Stomach (tissue), 4 donors: ENCODE data around the gene ARL8B.

Source experiments
- EP300 ChIP-seq: sonication (generic); formaldehyde crosslinking; IDR thresholded peaks from one replicate; pipeline ENCODE4 v1.6.1; 2017; ENCODE audit warnings: antibody characterized with exemption
- TF ChIP-seq, protein P1 (sequence below), 7 experiments: fragments of 450-650 bp in 4 of 7; fragments of 200-600 bp in 3 of 7; sonication (generic) in 3 of 7; IDR thresholded peaks; one replicate each; pipeline ENCODE4 v1.5.1; 2016 to 2019; ENCODE audit warnings: antibody characterized with exemption in 7 of 7, control low read depth in 2 of 7, mild to moderate bottlenecking in 1 of 7

DNA sequence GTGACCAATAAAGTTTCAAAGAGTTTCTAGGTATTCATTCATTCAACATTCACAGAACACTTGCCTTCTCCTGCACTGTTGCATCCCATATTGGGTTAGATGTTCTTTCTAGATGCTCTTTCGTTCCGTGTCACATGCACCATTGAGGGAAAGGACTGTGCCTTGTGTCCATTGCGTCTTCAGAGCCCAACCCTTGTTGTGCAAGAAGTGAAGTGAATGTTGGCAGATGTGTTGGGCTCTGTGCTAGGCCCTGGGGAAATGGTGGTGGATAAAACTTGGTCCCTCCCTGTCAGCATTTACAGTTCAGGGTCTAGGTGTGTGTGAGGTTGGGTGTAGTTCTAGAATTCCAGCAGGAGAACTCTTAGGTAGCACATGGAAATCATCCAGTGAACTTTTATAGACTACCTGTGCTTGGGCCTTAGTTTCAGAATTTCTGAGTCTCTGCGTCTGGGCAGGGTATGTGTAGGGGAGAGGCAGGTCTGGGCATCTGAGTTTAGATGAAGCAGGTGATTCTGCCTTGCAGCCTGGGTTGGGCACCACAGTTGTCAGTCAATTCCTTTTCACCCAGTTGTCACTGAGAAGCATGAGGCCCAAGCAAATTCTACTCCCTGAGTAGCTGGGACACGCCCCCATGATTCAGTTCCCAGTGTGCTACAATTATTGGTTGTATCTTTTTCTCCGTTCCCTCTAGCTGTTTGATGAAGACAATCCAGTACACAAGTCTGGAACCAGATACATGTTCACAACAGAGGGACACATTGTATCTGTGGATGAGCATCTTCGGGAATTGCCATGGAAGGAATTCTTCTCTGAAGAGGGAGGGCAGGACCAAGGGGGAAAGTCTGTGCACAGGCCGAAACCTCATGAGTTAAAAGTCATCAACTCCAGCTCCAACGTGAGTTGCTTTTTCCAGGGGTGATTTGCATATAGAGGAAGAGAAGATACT lies 90.8 kb downstream of the ARL8B start:
- TF ChIP-seq, protein P1, sequence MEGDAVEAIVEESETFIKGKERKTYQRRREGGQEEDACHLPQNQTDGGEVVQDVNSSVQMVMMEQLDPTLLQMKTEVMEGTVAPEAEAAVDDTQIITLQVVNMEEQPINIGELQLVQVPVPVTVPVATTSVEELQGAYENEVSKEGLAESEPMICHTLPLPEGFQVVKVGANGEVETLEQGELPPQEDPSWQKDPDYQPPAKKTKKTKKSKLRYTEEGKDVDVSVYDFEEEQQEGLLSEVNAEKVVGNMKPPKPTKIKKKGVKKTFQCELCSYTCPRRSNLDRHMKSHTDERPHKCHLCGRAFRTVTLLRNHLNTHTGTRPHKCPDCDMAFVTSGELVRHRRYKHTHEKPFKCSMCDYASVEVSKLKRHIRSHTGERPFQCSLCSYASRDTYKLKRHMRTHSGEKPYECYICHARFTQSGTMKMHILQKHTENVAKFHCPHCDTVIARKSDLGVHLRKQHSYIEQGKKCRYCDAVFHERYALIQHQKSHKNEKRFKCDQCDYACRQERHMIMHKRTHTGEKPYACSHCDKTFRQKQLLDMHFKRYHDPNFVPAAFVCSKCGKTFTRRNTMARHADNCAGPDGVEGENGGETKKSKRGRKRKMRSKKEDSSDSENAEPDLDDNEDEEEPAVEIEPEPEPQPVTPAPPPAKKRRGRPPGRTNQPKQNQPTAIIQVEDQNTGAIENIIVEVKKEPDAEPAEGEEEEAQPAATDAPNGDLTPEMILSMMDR (IDR thresholded peaks at IDR 0.05) = no peak
- no peak for TF ChIP-seq EP300
